A673 (cell line): ENCODE data around the gene RGMA. TPM values are rescaled to one million over a fixed set of nuclear protein-coding genes. Genes with fewer than 3 reads are reported as not detected.
A peak's percentile ranks its signal among the peaks of the same experiment; 100 is the strongest.

Experiments used
- BruUV-seq: library from RNA; stranded (reverse); fragments of 400-500 nt; replicated peaks from 2 replicates; lab custom pipeline; 2021; lab: Mats Ljungman, UMichigan
- CTCF ChIA-PET: fragments of 300-600 bp; sonication (Branson Sonifier 250); formaldehyde crosslinking; loops from one replicate; lab custom pipeline; 2022; ENCODE audit warnings: antibody characterized with exemption; lab: Charles Lee
- POLR2A ChIA-PET: fragments of 300-600 bp; sonication (Branson Sonifier 250); formaldehyde crosslinking; loops from one replicate; lab custom pipeline; 2022; ENCODE audit warnings: antibody characterized with exemption; ENCODE audit not compliant: low non-redundant PET; lab: Charles Lee
- DNase-seq: peaks from one replicate; pipeline ENCODE4 v3.0.0-alpha.2; 2015; ENCODE audit warnings: low spot score
- H3K27ac ChIP-seq: fragments of 200-600 bp; sonication (generic); 2 replicates; pipeline ENCODE4 v1.5.1; 2016; ENCODE audit warnings: mixed run types, low read depth, mild to moderate bottlenecking, mixed read lengths, antibody characterized with exemption, low read length; ENCODE audit not compliant: poor library complexity, severe bottlenecking
- H3K27me3 ChIP-seq: fragments of 200-600 bp; sonication (generic); replicated peaks from 2 replicates; pipeline ENCODE4 v1.6.1; 2017; ENCODE audit warnings: mixed run types, low read depth, mild to moderate bottlenecking, mixed read lengths, antibody characterized with exemption, low read length; ENCODE audit not compliant: insufficient read depth, poor library complexity
- H3K36me3 ChIP-seq: fragments of 200-600 bp; sonication (generic); 2 replicates; pipeline ENCODE4 v1.6.1; 2016; ENCODE audit warnings: mixed run types, mild to moderate bottlenecking, mixed read lengths, antibody characterized with exemption, low read length; ENCODE audit not compliant: insufficient read depth, poor library complexity, severe bottlenecking
- H3K4me1 ChIP-seq: fragments of 200-600 bp; sonication (generic); 2 replicates; pipeline ENCODE4 v1.6.1; 2017; ENCODE audit warnings: mixed run types, mild to moderate bottlenecking, mixed read lengths, antibody characterized with exemption, low read length; ENCODE audit not compliant: insufficient read depth, poor library complexity, severe bottlenecking
- H3K4me3 ChIP-seq: fragments of 200-600 bp; sonication (generic); 2 replicates; pipeline ENCODE4 v1.5.1; 2016; ENCODE audit warnings: low read depth, mixed run types, mild to moderate bottlenecking, mixed read lengths, low read length; ENCODE audit not compliant: poor library complexity, severe bottlenecking
- H3K9me3 ChIP-seq: fragments of 200-600 bp; sonication (generic); 2 replicates; pipeline ENCODE4 v1.6.1; 2016; ENCODE audit warnings: mixed run types, low read depth, mild to moderate bottlenecking, mixed read lengths, antibody characterized with exemption, low read length; ENCODE audit not compliant: poor library complexity, severe bottlenecking
- EZH2 ChIP-seq: fragments of 200-600 bp; sonication (generic); IDR thresholded peaks from 2 replicates; pipeline ENCODE4 v1.6.1; 2017; ENCODE audit warnings: borderline replicate concordance, low read depth, mild to moderate bottlenecking, mixed read lengths, antibody characterized with exemption, low read length; ENCODE audit not compliant: poor library complexity, severe bottlenecking
- intact Hi-C: fragments of 100-400 bp; cut with micrococcal nuclease; formaldehyde crosslinking; loops from one replicate; pipeline ENCODE4 v1.10.0; 2022; ENCODE audit not compliant: unreplicated experiment
- total RNA-seq: library from RNA; stranded (reverse); gene quantifications from 2 replicates; pipeline ENCODE4 v1.2.3, GENCODE V29; 2021
- TF ChIP-seq, protein P1 (sequence below): fragments of 300-800, 200-600 bp; sonication (generic); conservative IDR thresholded peaks from 2 replicates; pipeline ENCODE4 v1.5.1; 2017; ENCODE audit warnings: low read depth, mild to moderate bottlenecking, antibody characterized with exemption, low read length, moderate library complexity, mixed read lengths

Gene RGMA
- total RNA-seq, 1 experiment from 2014 or later, result 5.0 TPM

DNA sequence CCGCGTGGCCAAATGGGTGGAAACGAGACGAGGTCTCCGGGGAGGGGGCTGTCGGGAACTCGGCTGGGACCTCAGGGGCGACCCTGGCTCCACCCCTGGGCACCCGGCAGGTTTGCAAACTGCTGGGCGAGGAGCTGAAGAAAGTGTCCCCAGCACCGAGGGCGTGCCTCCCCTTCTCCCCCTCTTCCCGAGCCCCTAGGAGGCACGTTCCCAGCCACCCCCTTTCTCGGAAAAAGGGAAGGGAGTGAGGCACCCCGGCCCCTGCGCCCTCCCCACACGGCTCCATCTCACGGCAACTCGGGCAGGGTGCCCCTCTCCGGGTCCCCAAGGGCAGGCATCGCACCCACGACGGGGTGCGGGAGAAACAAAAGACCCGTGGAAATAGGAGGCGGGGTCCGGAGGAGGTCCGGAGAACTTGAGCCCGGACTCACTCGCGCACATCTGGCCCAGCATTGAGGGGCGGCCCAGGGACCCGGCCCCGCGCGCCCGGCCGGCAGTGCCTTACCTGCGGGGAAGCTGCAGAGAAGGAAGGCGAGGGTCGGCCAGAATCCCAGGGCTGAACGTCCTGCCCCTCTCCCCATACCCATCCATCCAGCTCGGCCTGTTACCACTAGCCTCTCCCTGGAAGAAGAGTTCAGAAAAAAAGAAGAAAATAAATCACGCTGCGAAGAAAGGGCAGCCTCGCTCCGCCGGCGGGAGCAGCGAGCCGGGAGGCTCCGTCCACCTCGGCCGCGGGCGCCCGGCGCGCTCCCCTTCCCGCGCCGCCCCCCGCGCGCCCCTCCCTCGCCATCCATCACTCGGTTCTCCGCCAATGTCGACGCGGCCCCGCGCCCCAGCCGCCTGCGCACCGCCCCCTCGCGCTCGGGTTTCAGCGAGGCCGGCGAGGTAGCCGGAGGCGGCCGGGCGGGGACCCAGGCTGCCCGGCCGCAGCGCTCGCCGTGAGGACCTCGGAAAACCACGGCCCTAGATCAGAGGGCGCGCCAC lies 16.3 kb downstream of the RGMA start:
- BruUV-seq, result no TSS peak
- no peaks in the 10 kb centered on the region for H3K36me3 ChIP-seq
- intact Hi-C loops, result no loop called here
- ChIA-PET POLR2A (no interaction called here), CTCF (interaction anchor here (0.6 to 1.2 kb wide), 3 partner anchors 16 to 1047 kb away, joined by 3 to 6 read pairs (median 3); no protein-coding TSS in a partner anchor)
- H3K27me3 ChIP-seq, result no peaks in the 10 kb centered on the region
- H3K27ac ChIP-seq, result no peak overlapping the region
- H3K9me3 ChIP-seq, result no peaks in the 10 kb centered on the region
- TF ChIP-seq EZH2, result no peak
- TF ChIP-seq, protein P1, sequence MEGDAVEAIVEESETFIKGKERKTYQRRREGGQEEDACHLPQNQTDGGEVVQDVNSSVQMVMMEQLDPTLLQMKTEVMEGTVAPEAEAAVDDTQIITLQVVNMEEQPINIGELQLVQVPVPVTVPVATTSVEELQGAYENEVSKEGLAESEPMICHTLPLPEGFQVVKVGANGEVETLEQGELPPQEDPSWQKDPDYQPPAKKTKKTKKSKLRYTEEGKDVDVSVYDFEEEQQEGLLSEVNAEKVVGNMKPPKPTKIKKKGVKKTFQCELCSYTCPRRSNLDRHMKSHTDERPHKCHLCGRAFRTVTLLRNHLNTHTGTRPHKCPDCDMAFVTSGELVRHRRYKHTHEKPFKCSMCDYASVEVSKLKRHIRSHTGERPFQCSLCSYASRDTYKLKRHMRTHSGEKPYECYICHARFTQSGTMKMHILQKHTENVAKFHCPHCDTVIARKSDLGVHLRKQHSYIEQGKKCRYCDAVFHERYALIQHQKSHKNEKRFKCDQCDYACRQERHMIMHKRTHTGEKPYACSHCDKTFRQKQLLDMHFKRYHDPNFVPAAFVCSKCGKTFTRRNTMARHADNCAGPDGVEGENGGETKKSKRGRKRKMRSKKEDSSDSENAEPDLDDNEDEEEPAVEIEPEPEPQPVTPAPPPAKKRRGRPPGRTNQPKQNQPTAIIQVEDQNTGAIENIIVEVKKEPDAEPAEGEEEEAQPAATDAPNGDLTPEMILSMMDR, result no peak
- peaks cover 13% of the 10 kb centered on the region for H3K4me1 ChIP-seq
- H3K4me3 ChIP-seq, result peak overlapping the region; percentile 64
- DNase-seq, result peak; percentile 78

DNA sequence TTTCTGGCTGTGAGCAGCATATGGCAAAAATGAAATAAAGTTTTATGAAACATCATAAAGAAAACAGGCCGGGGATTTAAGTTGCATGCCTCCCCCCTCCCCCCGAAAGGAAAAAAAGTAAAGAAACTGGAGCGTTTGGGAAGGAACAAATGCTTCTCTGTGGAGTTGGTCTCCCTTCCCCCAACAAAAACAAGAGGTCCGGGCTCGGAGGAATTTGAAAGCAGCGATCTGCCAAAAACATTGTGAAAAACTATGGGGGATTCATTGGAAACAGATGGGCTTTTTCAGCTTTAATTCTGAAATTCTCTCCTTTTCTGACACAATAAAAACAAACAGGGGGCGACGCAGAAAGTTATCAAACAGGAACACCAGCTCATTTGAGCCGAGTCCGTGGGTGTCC lies 17.0 kb downstream of the RGMA start:
- Histone ChIP-seq H3K4me1 (peaks cover 13% of the 10 kb centered on the region), H3K9me3 (no peaks in the 10 kb centered on the region), H3K36me3 (no peaks in the 10 kb centered on the region), H3K27me3 (no peaks in the 10 kb centered on the region), H3K4me3 (peak overlapping the region; percentile 64), H3K27ac (no peak overlapping the region)
- TF ChIP-seq EZH2, result no peak
- TF ChIP-seq, protein P1, result no peak
- peak; percentile 60 for DNase-seq
- POLR2A ChIA-PET, result no interaction called here
- CTCF ChIA-PET, result interaction anchor here (0.6 to 1.2 kb wide), 2 partner anchors 33 to 1048 kb away, joined by 3 to 6 read pairs; no protein-coding TSS in a partner anchor
- TSS peak; percentile 49 for BruUV-seq
- intact Hi-C loops, result no loop called here

GRCh38 chr15:93071469-93071936 lies 17.5 kb downstream of the RGMA start:
- intact Hi-C loops, result no loop called here
- Histone ChIP-seq H3K27ac (no peak overlapping the region), H3K9me3 (no peaks in the 10 kb centered on the region), H3K4me1 (peaks cover 13% of the 10 kb centered on the region), H3K27me3 (no peaks in the 10 kb centered on the region), H3K36me3 (no peaks in the 10 kb centered on the region), H3K4me3 (peak overlapping the region; percentile 64)
- no TSS peak for BruUV-seq
- ChIA-PET POLR2A (no interaction called here), CTCF (interaction anchor here (1.2 kb wide), 1 partner anchor 1049 kb away, joined by 3 read pairs; no protein-coding TSS in a partner anchor)
- DNase-seq, result no peak
- TF ChIP-seq, protein P1, result no peak
- no peak for TF ChIP-seq EZH2
